GM12891 (cell line): ENCODE results near the gene TLCD3A.

Source experiments
- POLR2A ChIP-seq: IDR thresholded peaks from 2 replicates; pipeline ENCODE4 v1.6.1; 2011; ENCODE audit warnings: low read depth, low read length, control low read depth
- POLR2AphosphoS5 ChIP-seq: IDR thresholded peaks from 2 replicates; pipeline ENCODE4 v1.6.1; 2011; ENCODE audit warnings: low read depth, low read length, control low read depth
- SPI1 ChIP-seq: IDR thresholded peaks from 2 replicates; pipeline ENCODE4 v1.6.1; 2011; ENCODE audit warnings: low read depth, low read length, control low read depth
- TAF1 ChIP-seq: IDR thresholded peaks from 2 replicates; pipeline ENCODE4 v1.6.1; 2011; ENCODE audit warnings: low read depth, low read length, control low read depth

- TF ChIP-seq POLR2A (no peak), SPI1 (no peak), POLR2AphosphoS5 (no peak), TAF1 (no peak)
These were observed 56.9 kb downstream of the TLCD3A start for GRCh38 chr17:789160-789840.
